Natural killer cell (primary cell): ENCODE data around the gene SPAG8. TPM values are rescaled to one million over a fixed set of nuclear protein-coding genes. Genes with fewer than 3 reads are reported as not detected.

ENCODE experiments used
- ATAC-seq, 3 donors: fragments of 150-1000 bp in 2 of 3; fragments of 200-7000 bp in 1 of 3; cut with Tn5 transposase; 1 replicate in 1 of 3; 2 replicates in 2 of 3; pipeline ENCODE4 v1.10.0; 2021; ENCODE audit warnings: mild to moderate bottlenecking in 2 of 3, moderate library complexity in 2 of 3
- DNase-seq, 2 donors: peaks; one replicate each; pipeline versions ENCODE4 v3.0.0 to v3.0.0-alpha.2; 2013 to 2021; ENCODE audit warnings: mixed read lengths in 1 of 2
- H3K27ac ChIP-seq: one replicate; pipeline ENCODE4 v1.5.1; 2013; ENCODE audit warnings: mild to moderate bottlenecking, low read length
- H3K27me3 ChIP-seq: one replicate; pipeline ENCODE4 v1.6.1; 2013; ENCODE audit warnings: low read length; ENCODE audit not compliant: control insufficient read depth, insufficient read depth
- H3K36me3 ChIP-seq: one replicate; pipeline ENCODE4 v1.6.1; 2013; ENCODE audit warnings: low read length; ENCODE audit not compliant: control insufficient read depth, insufficient read depth
- H3K4me1 ChIP-seq: one replicate; pipeline ENCODE4 v1.6.1; 2013; ENCODE audit warnings: low read length; ENCODE audit not compliant: control insufficient read depth, insufficient read depth
- H3K4me3 ChIP-seq: one replicate; pipeline ENCODE4 v1.5.1; 2013; ENCODE audit warnings: low read length
- H3K9me3 ChIP-seq: one replicate; pipeline ENCODE4 v1.6.1; 2013; ENCODE audit warnings: low read length; ENCODE audit not compliant: control insufficient read depth, insufficient read depth
- H3K27ac Mint-ChIP-seq, 2 donors: one replicate each; pipeline ENCODE4 v1.8.0; 2022; ENCODE audit warnings: mild to moderate bottlenecking in 2 of 2, mixed read lengths in 2 of 2, moderate library complexity in 1 of 2
- H3K27me3 Mint-ChIP-seq, 2 donors: one replicate each; pipeline ENCODE4 v1.8.0; 2022; ENCODE audit warnings: low read depth in 2 of 2, mixed read lengths in 2 of 2
- H3K36me3 Mint-ChIP-seq: one replicate; pipeline ENCODE4 v1.8.0; 2022; ENCODE audit warnings: mixed read lengths
- H3K4me1 Mint-ChIP-seq, 2 donors: one replicate each; pipeline ENCODE4 v1.8.0; 2022; ENCODE audit warnings: mixed read lengths in 2 of 2
- H3K4me3 Mint-ChIP-seq: one replicate; pipeline ENCODE4 v1.8.0; 2022; ENCODE audit warnings: mild to moderate bottlenecking, moderate library complexity, mixed read lengths
- H3K9me3 Mint-ChIP-seq, 2 donors: one replicate each; pipeline ENCODE4 v1.8.0; 2022; ENCODE audit warnings: mixed read lengths in 2 of 2
- WGBS: methylation state at CpG from one replicate; pipeline ENCODE4 v1.1.7; 2013; ENCODE audit warnings: missing lambda C conversion rate; ENCODE audit not compliant: insufficient coverage; 5-methylcytosine and 5-hydroxymethylcytosine counted together
- intact Hi-C: fragments of 100-400 bp; cut with micrococcal nuclease; formaldehyde crosslinking; loops from one replicate; pipeline ENCODE4 v1.14.2; 2022
- total RNA-seq, 4 donors: library from RNA; stranded (reverse); fragments of 120-200 nt in 1 of 4; gene quantifications; one replicate each; pipeline versions ENCODE4 v1.2.3 to v1.2.4, GENCODE V29; 2013 to 2022
- TF ChIP-seq, protein P1 (sequence below): fragments of 200-600 bp; IDR thresholded peaks from one replicate; pipeline ENCODE4 v1.8.0; 2022; ENCODE audit warnings: antibody characterized with exemption

SPAG8 gene
- total RNA-seq, 3 donors from 2014 or later (not counting 1 experiment from before 2014, with no cell fraction given), result 2.0 to 2.4 (median 2.1) TPM

DNA sequence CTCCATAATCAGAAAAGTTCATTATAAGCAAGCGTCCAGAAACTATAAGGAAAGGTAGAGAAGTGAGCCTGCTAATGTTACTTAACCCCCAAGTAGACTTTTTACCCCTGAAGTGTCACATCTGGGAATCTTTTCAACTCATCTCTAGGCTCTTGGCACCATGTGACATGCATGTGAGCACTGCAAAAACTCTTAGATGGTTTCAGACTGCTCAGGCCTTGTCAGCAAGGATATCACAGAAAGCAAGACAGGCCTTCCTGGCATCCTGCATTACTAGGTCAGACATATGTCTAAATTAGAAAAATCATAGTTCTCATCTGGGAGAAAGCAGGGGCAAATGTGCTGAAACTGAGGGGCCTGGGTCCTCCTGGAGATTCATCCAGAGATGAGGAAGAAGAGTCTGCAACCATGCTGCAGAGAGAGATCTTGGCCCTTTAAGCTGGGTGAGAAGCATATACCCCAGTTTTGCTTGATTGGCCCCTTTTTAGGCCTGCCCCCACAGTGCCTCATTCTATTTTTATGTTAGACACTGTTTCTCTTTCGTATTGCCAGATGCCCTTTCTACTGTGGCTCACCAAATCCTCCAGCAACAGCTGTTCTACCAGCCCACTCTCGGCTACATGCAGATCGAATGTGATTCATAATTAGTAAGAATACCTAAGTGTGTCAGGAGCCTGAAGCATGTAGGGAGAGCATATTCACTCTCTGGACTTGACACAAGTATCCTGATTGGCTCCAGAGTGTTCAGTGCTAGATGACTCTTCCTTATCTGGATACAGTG is 35.9 kb upstream of the SPAG8 start:
- Histone ChIP-seq H3K27me3 (no peaks in the 10 kb centered on the region), H3K27ac (no peak overlapping the region), H3K36me3 (peaks cover 3% of the 10 kb centered on the region), H3K4me3 (no peak overlapping the region), H3K9me3 (no peaks in the 10 kb centered on the region), H3K4me1 (peaks cover 25% of the 10 kb centered on the region)
- TF ChIP-seq, protein P1, sequence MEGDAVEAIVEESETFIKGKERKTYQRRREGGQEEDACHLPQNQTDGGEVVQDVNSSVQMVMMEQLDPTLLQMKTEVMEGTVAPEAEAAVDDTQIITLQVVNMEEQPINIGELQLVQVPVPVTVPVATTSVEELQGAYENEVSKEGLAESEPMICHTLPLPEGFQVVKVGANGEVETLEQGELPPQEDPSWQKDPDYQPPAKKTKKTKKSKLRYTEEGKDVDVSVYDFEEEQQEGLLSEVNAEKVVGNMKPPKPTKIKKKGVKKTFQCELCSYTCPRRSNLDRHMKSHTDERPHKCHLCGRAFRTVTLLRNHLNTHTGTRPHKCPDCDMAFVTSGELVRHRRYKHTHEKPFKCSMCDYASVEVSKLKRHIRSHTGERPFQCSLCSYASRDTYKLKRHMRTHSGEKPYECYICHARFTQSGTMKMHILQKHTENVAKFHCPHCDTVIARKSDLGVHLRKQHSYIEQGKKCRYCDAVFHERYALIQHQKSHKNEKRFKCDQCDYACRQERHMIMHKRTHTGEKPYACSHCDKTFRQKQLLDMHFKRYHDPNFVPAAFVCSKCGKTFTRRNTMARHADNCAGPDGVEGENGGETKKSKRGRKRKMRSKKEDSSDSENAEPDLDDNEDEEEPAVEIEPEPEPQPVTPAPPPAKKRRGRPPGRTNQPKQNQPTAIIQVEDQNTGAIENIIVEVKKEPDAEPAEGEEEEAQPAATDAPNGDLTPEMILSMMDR, result no peak
- DNase-seq, result no peak
- no peaks in the 10 kb centered on the region for H3K36me3 Mint-ChIP-seq
- H3K27ac Mint-ChIP-seq, result peak overlapping the region in 1 of 2 donors; percentile 12
- no peaks in the 10 kb centered on the region for H3K9me3 Mint-ChIP-seq
- peak in 1 of 3 donors; percentile 31 for ATAC-seq
- no peak overlapping the region for H3K4me3 Mint-ChIP-seq
- H3K27me3 Mint-ChIP-seq, result no peaks in the 10 kb centered on the region
- 46% methylated on average over 4 of the region's 4 CpGs for WGBS
- intact Hi-C loops, result no loop called here
- peaks cover 6 to 8% of the 10 kb centered on the region in 2 donors for H3K4me1 Mint-ChIP-seq

- Histone ChIP-seq H3K9me3 (no peaks in the 10 kb centered on the region), H3K27ac (no peak overlapping the region), H3K4me1 (peaks cover 36% of the 10 kb centered on the region), H3K27me3 (no peaks in the 10 kb centered on the region), H3K4me3 (no peak overlapping the region), H3K36me3 (peaks cover 3% of the 10 kb centered on the region)
- intact Hi-C loops, result no loop called here
- Mint-ChIP-seq H3K27ac (peak overlapping the region in 1 of 2 donors; percentile 52), H3K4me3 (no peak overlapping the region), H3K9me3 (no peaks in the 10 kb centered on the region), H3K4me1 (peaks cover 6 to 13% of the 10 kb centered on the region in 2 donors), H3K36me3 (no peaks in the 10 kb centered on the region), H3K27me3 (no peaks in the 10 kb centered on the region)
- ATAC-seq (no peak), DNase-seq (peak in 1 of 2 donors; percentile 12)
- 70% methylated on average over 52 of the region's 53 CpGs for WGBS
- TF ChIP-seq, protein P1, result no peak
Observed at GRCh38 chr9:35845824-35846771, 34.0 kb upstream of the SPAG8 start.

DNA sequence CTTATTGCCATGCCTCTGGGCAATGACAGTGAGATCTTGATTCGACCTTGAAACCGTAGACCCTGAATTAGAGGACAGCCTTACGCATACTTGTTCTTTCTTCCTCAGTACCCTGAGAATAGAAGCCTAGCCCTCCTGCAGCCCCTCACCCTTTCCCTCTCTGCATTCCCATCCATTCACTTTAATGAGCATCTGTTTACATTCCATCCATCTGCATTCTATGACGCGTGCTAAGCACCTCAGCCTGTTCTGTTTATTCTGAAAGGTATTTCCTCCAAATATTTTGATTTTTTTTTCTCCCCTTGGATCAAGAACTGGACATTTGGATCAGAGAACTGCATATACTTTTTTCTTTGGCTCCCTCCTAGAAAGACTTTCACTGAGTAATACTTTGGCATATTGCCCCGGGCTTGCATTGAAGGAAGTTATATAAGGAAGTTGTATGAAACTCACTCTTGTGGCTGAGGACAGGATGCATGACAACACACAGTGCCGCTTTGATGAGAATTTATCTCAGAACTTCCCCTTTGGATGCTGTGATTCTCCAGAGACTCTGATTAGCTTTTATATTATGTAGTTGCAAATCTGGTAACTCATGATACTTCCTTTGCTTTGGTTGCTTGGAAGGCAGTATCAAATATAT is 32.7 kb upstream of the SPAG8 start:
- Histone ChIP-seq H3K4me3 (no peak overlapping the region), H3K27me3 (no peaks in the 10 kb centered on the region), H3K27ac (no peak overlapping the region), H3K4me1 (peaks cover 36% of the 10 kb centered on the region), H3K36me3 (peaks cover 3% of the 10 kb centered on the region), H3K9me3 (no peaks in the 10 kb centered on the region)
- Mint-ChIP-seq H3K27me3 (no peaks in the 10 kb centered on the region), H3K27ac (peak overlapping the region in 1 of 2 donors; percentile 52), H3K36me3 (no peaks in the 10 kb centered on the region), H3K4me1 (peaks cover 6 to 16% of the 10 kb centered on the region in 2 donors), H3K4me3 (no peak overlapping the region), H3K9me3 (no peaks in the 10 kb centered on the region)
- peak; percentile 42 to 78 (median 67) for ATAC-seq
- intact Hi-C loops, result no loop called here
- DNase-seq, result peak in 1 of 2 donors; percentile 77
- 59% methylated on average over 7 of the region's 7 CpGs for WGBS
- TF ChIP-seq, protein P1, result no peak
